ENCODE measurements around the gene CUX1.

Gene CUX1

GRCh38 chr7:102096706-102097427 lies 279.4 kb downstream of the CUX1 start (continued):
- TF ChIP-seq ZNF510 (tag by site-specific recombination; IDR thresholded peaks at IDR 0.05; ENCODE audit: insufficient replicate concordance) (no peak), ZNF76 (tag by site-specific recombination; IDR thresholded peaks at IDR 0.05; ENCODE audit: borderline replicate concordance, low read depth) (no peak), ZNF223 (tag by site-specific recombination; IDR thresholded peaks at IDR 0.05) (no peak), ZNF23 (tag by site-specific recombination; IDR thresholded peaks at IDR 0.05; ENCODE audit: borderline replicate concordance) (no peak), ZSCAN18 (tag by site-specific recombination; IDR thresholded peaks at IDR 0.05) (no peak), SP2 (tag by site-specific recombination; IDR thresholded peaks at IDR 0.05) (no peak), ZNF777 (tag by site-specific recombination; IDR thresholded peaks at IDR 0.05; ENCODE audit: borderline replicate concordance) (no peak), AEBP2 (tag by site-specific recombination; IDR thresholded peaks at IDR 0.05; ENCODE audit: borderline replicate concordance) (no peak), ZNF785 (tag by site-specific recombination; IDR thresholded peaks at IDR 0.05) (no peak)

- Histone ChIP-seq H3K36me3 (ENCODE audit: control insufficient read depth in 2 of 2, insufficient read depth in 1 of 2, low read length in 2 of 2) (no peaks in the 10 kb centered on the region), H3K4me1 (ENCODE audit: control insufficient read depth, insufficient read depth, low read length) (no peaks in the 10 kb centered on the region), H3K27ac (ENCODE audit: extremely low read depth, low read depth, low read length) (no peak overlapping the region), H3K9me3 (ENCODE audit: control insufficient read depth, insufficient read depth, low read depth, low read length) (no peaks in the 10 kb centered on the region), H3K4me3 (ENCODE audit: low read depth, low read length) (no peak overlapping the region)
- ChIA-PET POLR2A (interaction anchor here (0.7 kb wide), 1 partner anchor 22 kb away, joined by 3 read pairs; no protein-coding TSS in a partner anchor), CTCF (no interaction called here)
- TF ChIP-seq PRDM6 (tag by site-specific recombination; IDR thresholded peaks at IDR 0.05) (0 out of 2 replicates have a peak, but pooled peaks have one; percentile 29), ZNF561 (tag by site-specific recombination; IDR thresholded peaks at IDR 0.05; ENCODE audit: borderline replicate concordance) (no peak), HOXA7 (CRISPR knock-in tag; IDR thresholded peaks at IDR 0.05; ENCODE audit: borderline replicate concordance) (no peak), ZBTB44 (tag by site-specific recombination; IDR thresholded peaks at IDR 0.05) (no peak), MZF1 (tag by site-specific recombination; IDR thresholded peaks at IDR 0.05; ENCODE audit: borderline replicate concordance) (no peak), ZNF280C (tag by site-specific recombination; IDR thresholded peaks at IDR 0.05) (no peak), ZNF121 (tag by site-specific recombination; IDR thresholded peaks at IDR 0.05) (no peak), TCF7L2 (IDR thresholded peaks at IDR 0.05; ENCODE audit: borderline replicate concordance, low read depth, low read length) (peak; percentile 65), ZNF37A (tag by site-specific recombination; IDR thresholded peaks at IDR 0.05) (no peak), ZNF2 (tag by site-specific recombination; IDR thresholded peaks at IDR 0.05) (no peak), ZNF404 (tag by site-specific recombination; IDR thresholded peaks at IDR 0.05) (no peak), ZNF138 (tag by site-specific recombination; IDR thresholded peaks at IDR 0.05; ENCODE audit: borderline replicate concordance) (no peak), ZNF747 (tag by site-specific recombination; IDR thresholded peaks at IDR 0.05) (no peak), ZNF654 (tag by site-specific recombination; IDR thresholded peaks at IDR 0.05; ENCODE audit: low read depth) (no peak), ZBTB20 (tag by site-specific recombination; IDR thresholded peaks at IDR 0.05) (no peak), ZNF18 (tag by site-specific recombination; IDR thresholded peaks at IDR 0.05) (no peak), ZIC2 (tag by site-specific recombination; IDR thresholded peaks at IDR 0.05) (no peak)
These were observed 280.3 kb downstream of the CUX1 start for GRCh38 chr7:102097601-102098161.
